ENCODE results near the gene SCP2. TPM values are rescaled to one million over a fixed set of nuclear protein-coding genes. Genes with fewer than 3 reads are reported as not detected.

Gene SCP2
- total RNA-seq, 1 donor from 2014 or later, result 61.9 TPM

- Histone ChIP-seq H3K4me3 (peak overlapping the region; percentile 67 to 78), H3K27me3 (no peaks in the 10 kb centered on the region), H3K36me3 (no peaks in the 10 kb centered on the region), H3K4me1 (peaks cover 20% of the 10 kb centered on the region), H3K27ac (peak overlapping the region; percentile 70), H3K9me3 (no peaks in the 10 kb centered on the region)
- intact Hi-C loops (cut with DNase I), result loop anchor here (5.0 to 10.0 kb wide), 2 partner anchors 128 to 225 kb away; no protein-coding TSS in a partner anchor
- no peak for DNase-seq (ENCODE audit: extremely low spot score in 2 of 2)
- no peak for TF ChIP-seq CTCF (IDR thresholded peaks at IDR 0.05)
- no peak for TF ChIP-seq POLR2AphosphoS5 (IDR thresholded peaks at IDR 0.05; ENCODE audit: insufficient read depth in 1 of 2, low read depth in 1 of 2)
- TF ChIP-seq POLR2A (IDR thresholded peaks at IDR 0.05), result no peak
These were observed 238 bp upstream of the SCP2 start for GRCh38 chr1:52926864-52927211.

GRCh38 chr1:52928015-52928404 is 934 bp downstream of the SCP2 start:
- TF ChIP-seq POLR2AphosphoS5 (IDR thresholded peaks at IDR 0.05; ENCODE audit: insufficient read depth in 1 of 2, low read depth in 1 of 2) (no peak), POLR2A (IDR thresholded peaks at IDR 0.05) (no peak), CTCF (IDR thresholded peaks at IDR 0.05) (no peak)
- no peak for DNase-seq (ENCODE audit: extremely low spot score in 2 of 2)
- Histone ChIP-seq H3K27me3 (no peaks in the 10 kb centered on the region), H3K36me3 (no peaks in the 10 kb centered on the region), H3K27ac (peak overlapping the region; percentile 70), H3K9me3 (no peaks in the 10 kb centered on the region), H3K4me3 (peak overlapping the region; percentile 67 to 78), H3K4me1 (peaks cover 20% of the 10 kb centered on the region)
- intact Hi-C loops (cut with DNase I), result loop anchor here (5.0 to 10.0 kb wide), 2 partner anchors 127 to 226 kb away; no protein-coding TSS in a partner anchor

GRCh38 chr1:52929019-52929418 is 1.9 kb downstream of the SCP2 start:
- Histone ChIP-seq H3K36me3 (no peaks in the 10 kb centered on the region), H3K27ac (no peak overlapping the region), H3K4me1 (peaks cover 20% of the 10 kb centered on the region), H3K4me3 (no peak overlapping the region), H3K9me3 (no peaks in the 10 kb centered on the region), H3K27me3 (no peaks in the 10 kb centered on the region)
- TF ChIP-seq POLR2A (IDR thresholded peaks at IDR 0.05) (no peak), CTCF (IDR thresholded peaks at IDR 0.05) (no peak), POLR2AphosphoS5 (IDR thresholded peaks at IDR 0.05; ENCODE audit: insufficient read depth in 1 of 2, low read depth in 1 of 2) (no peak)
- DNase-seq (ENCODE audit: extremely low spot score in 2 of 2), result no peak
- intact Hi-C loops (cut with DNase I), result loop anchor here (5.0 to 10.0 kb wide), 2 partner anchors 126 to 227 kb away; no protein-coding TSS in a partner anchor

- Histone ChIP-seq H3K9me3 (no peaks in the 10 kb centered on the region), H3K27ac (no peak overlapping the region), H3K4me3 (no peak overlapping the region), H3K4me1 (no peaks in the 10 kb centered on the region), H3K27me3 (no peaks in the 10 kb centered on the region), H3K36me3 (no peaks in the 10 kb centered on the region)
- DNase-seq (ENCODE audit: extremely low spot score in 2 of 2), result no peak
- intact Hi-C loops (cut with DNase I), result no loop called here
- no peak for TF ChIP-seq POLR2A (IDR thresholded peaks at IDR 0.05)
- TF ChIP-seq CTCF (IDR thresholded peaks at IDR 0.05), result no peak
- TF ChIP-seq POLR2AphosphoS5 (IDR thresholded peaks at IDR 0.05; ENCODE audit: insufficient read depth in 1 of 2, low read depth in 1 of 2), result no peak
These were observed 10.5 kb downstream of the SCP2 start for GRCh38 chr1:52937433-52938182.

- DNase-seq (ENCODE audit: extremely low spot score in 2 of 2), result no peak
- Histone ChIP-seq H3K27ac (no peak overlapping the region), H3K27me3 (no peaks in the 10 kb centered on the region), H3K9me3 (no peaks in the 10 kb centered on the region), H3K4me1 (no peaks in the 10 kb centered on the region), H3K4me3 (no peak overlapping the region), H3K36me3 (no peaks in the 10 kb centered on the region)
- TF ChIP-seq CTCF (IDR thresholded peaks at IDR 0.05) (no peak), POLR2A (IDR thresholded peaks at IDR 0.05) (no peak), POLR2AphosphoS5 (IDR thresholded peaks at IDR 0.05; ENCODE audit: insufficient read depth in 1 of 2, low read depth in 1 of 2) (no peak)
- intact Hi-C loops (cut with DNase I), result no loop called here
These were observed 11.0 kb downstream of the SCP2 start for GRCh38 chr1:52938183-52938451.
